Mesenchymal stem cell (in vitro differentiated cells and primary cell): ENCODE measurements around the gene CDADC1.

Experiments used
- DNase-seq: peaks from one replicate; pipeline ENCODE4 v3.0.0-alpha.2; 2013
- H2AFZ ChIP-seq: one replicate; pipeline ENCODE4 v1.6.1; 2013; ENCODE audit warnings: low read depth, mild to moderate bottlenecking, control low read depth, inconsistent platforms, low read length, moderate library complexity
- H2AK5ac ChIP-seq: 2 replicates; pipeline ENCODE4 v1.6.1; 2013; ENCODE audit warnings: low read length, moderate library complexity, mild to moderate bottlenecking, inconsistent platforms; ENCODE audit not compliant: severe bottlenecking
- H2BK120ac ChIP-seq: one replicate; pipeline ENCODE4 v1.6.1; 2013; ENCODE audit warnings: low read depth, mild to moderate bottlenecking, inconsistent platforms, low read length, moderate library complexity
- H2BK12ac ChIP-seq, 2 experiments: one replicate each; pipeline ENCODE4 v1.6.1; 2013; ENCODE audit warnings: inconsistent platforms in 2 of 2, low read length in 2 of 2, mild to moderate bottlenecking in 2 of 2, moderate library complexity in 2 of 2, control low read depth in 1 of 2
- H2BK15ac ChIP-seq: one replicate; pipeline ENCODE4 v1.6.1; 2013; ENCODE audit warnings: mild to moderate bottlenecking, low read depth, inconsistent platforms; ENCODE audit not compliant: poor library complexity, severe bottlenecking
- H2BK5ac ChIP-seq: 2 replicates; pipeline ENCODE4 v1.6.1; 2013; ENCODE audit warnings: low read depth, mild to moderate bottlenecking, low read length, control low read depth, inconsistent platforms; ENCODE audit not compliant: poor library complexity, severe bottlenecking
- H3K14ac ChIP-seq, 2 experiments: one replicate each; pipeline ENCODE4 v1.6.1; 2013; ENCODE audit warnings: inconsistent platforms in 2 of 2, low read length in 2 of 2, control low read depth in 1 of 2, mild to moderate bottlenecking in 1 of 2, moderate library complexity in 1 of 2
- H3K18ac ChIP-seq, 2 experiments: one replicate each; pipeline ENCODE4 v1.6.1; 2013; ENCODE audit warnings: inconsistent platforms in 2 of 2, low read length in 2 of 2, control low read depth in 1 of 2, low read depth in 1 of 2, mild to moderate bottlenecking in 1 of 2
- H3K23ac ChIP-seq, 2 experiments: one replicate each; pipeline ENCODE4 v1.6.1; 2013; ENCODE audit warnings: inconsistent platforms in 2 of 2, low read length in 2 of 2, mild to moderate bottlenecking in 2 of 2, moderate library complexity in 2 of 2, control low read depth in 1 of 2
- H3K27ac ChIP-seq: 2 replicates; pipeline ENCODE4 v1.5.1; 2013; ENCODE audit warnings: mild to moderate bottlenecking, moderate library complexity, low read length, control low read depth, inconsistent platforms; ENCODE audit not compliant: poor library complexity, severe bottlenecking
- H3K27me3 ChIP-seq, 2 experiments: 2 replicates each; pipeline versions ENCODE4 v1.6.1 to v1.7.0; 2013; ENCODE audit warnings: low read length in 2 of 2, mild to moderate bottlenecking in 2 of 2, moderate library complexity in 2 of 2, control low read depth in 1 of 2, inconsistent platforms in 1 of 2; ENCODE audit not compliant: control insufficient read depth in 1 of 2, insufficient read depth in 1 of 2
- H3K36me3 ChIP-seq, 2 experiments: 2 replicates each; pipeline versions ENCODE4 v1.6.1 to v1.7.0; 2013; ENCODE audit warnings: low read length in 2 of 2, control low read depth in 1 of 2, inconsistent platforms in 1 of 2, low read depth in 1 of 2, mild to moderate bottlenecking in 1 of 2; ENCODE audit not compliant: insufficient read depth in 2 of 2, control insufficient read depth in 1 of 2
- H3K4ac ChIP-seq, 2 experiments: one replicate each; pipeline ENCODE4 v1.6.1; 2013; ENCODE audit warnings: inconsistent platforms in 2 of 2, low read length in 2 of 2, mild to moderate bottlenecking in 2 of 2, moderate library complexity in 2 of 2, control low read depth in 1 of 2, low read depth in 1 of 2
- H3K4me1 ChIP-seq: 2 replicates; pipeline ENCODE4 v1.6.1; 2013; ENCODE audit warnings: low read depth, low read length, control low read depth; ENCODE audit not compliant: control insufficient read depth, insufficient read depth
- H3K4me2 ChIP-seq: 2 replicates; pipeline ENCODE4 v1.6.1; 2013; ENCODE audit warnings: low read length, mild to moderate bottlenecking, inconsistent platforms; ENCODE audit not compliant: poor library complexity, severe bottlenecking
- H3K4me3 ChIP-seq, 2 experiments: 2 replicates each; pipeline versions ENCODE4 v1.5.1 to v1.7.0; 2013; ENCODE audit warnings: low read length in 2 of 2, mild to moderate bottlenecking in 2 of 2, control low read depth in 1 of 2, low read depth in 1 of 2; ENCODE audit not compliant: insufficient read depth in 1 of 2
- H3K79me1 ChIP-seq: replicated peaks from 2 replicates; pipeline ENCODE4 v1.6.1; 2013; ENCODE audit warnings: mild to moderate bottlenecking, control low read depth, low read length, inconsistent platforms; ENCODE audit not compliant: poor library complexity, severe bottlenecking
- H3K9ac ChIP-seq: 2 replicates; pipeline ENCODE4 v1.7.0; 2013; ENCODE audit warnings: mild to moderate bottlenecking, low read length, moderate library complexity
- H3K9me3 ChIP-seq: 2 replicates; pipeline ENCODE4 v1.7.0; 2013; ENCODE audit warnings: mild to moderate bottlenecking, low read length; ENCODE audit not compliant: control insufficient read depth
- H4K8ac ChIP-seq: one replicate; pipeline ENCODE4 v1.6.1; 2013; ENCODE audit warnings: inconsistent platforms, mild to moderate bottlenecking, low read length, moderate library complexity
- H4K91ac ChIP-seq: one replicate; pipeline ENCODE4 v1.6.1; 2013; ENCODE audit warnings: mild to moderate bottlenecking, low read length, inconsistent platforms
- WGBS: methylation state at CpG from one replicate; pipeline ENCODE4 v1.1.7; 2013; ENCODE audit warnings: mixed read lengths; 5-methylcytosine and 5-hydroxymethylcytosine counted together

CDADC1 gene

DNA sequence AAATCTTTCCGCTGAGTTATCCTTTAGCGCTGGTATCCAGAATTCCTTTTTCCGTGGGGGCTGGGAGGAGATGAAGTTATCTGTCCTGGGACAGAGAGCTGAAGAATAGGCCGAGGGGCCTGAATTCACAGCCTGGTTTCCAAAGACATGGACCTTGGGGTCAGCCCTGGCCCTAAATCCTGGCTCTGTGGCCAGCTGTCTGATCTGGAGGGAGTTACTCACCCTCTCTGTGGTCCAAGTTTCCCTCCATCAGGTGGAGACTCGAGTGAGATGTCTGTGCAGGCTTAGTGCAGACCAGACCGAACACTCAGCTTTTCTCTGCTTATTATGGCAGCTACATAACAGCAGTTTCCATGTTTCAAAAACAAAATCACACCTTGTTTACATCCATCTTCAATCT is 59.6 kb downstream of the CDADC1 start:
- H3K4ac ChIP-seq, result no peak overlapping the region
- H3K9ac ChIP-seq, result peak overlapping the region; percentile 44
- DNase-seq, result no peak
- H3K9me3 ChIP-seq, result no peaks in the 10 kb centered on the region
- H3K18ac ChIP-seq, result no peak overlapping the region
- no peak overlapping the region for H3K4me2 ChIP-seq
- no peak overlapping the region for H2BK5ac ChIP-seq
- H3K14ac ChIP-seq, result no peak overlapping the region
- no peak overlapping the region for H2AK5ac ChIP-seq
- H3K23ac ChIP-seq, result no peak overlapping the region
- no peak overlapping the region for H4K8ac ChIP-seq
- H2BK12ac ChIP-seq, result no peak overlapping the region
- H3K79me1 ChIP-seq, result no peaks in the 10 kb centered on the region
- H2AFZ ChIP-seq, result no peak overlapping the region
- no peak overlapping the region for H3K27ac ChIP-seq
- WGBS, result 88% methylated on average over 6 of the region's 6 CpGs
- no peak overlapping the region for H2BK15ac ChIP-seq
- H2BK120ac ChIP-seq, result no peak overlapping the region
- peak overlapping the region in 1 of 2 experiments; percentile 34 for H3K4me3 ChIP-seq
- peaks cover 16% of the 10 kb centered on the region for H3K4me1 ChIP-seq
- H3K36me3 ChIP-seq, result peaks cover 0 to 3% of the 10 kb centered on the region in 2 experiments
- H4K91ac ChIP-seq, result no peak overlapping the region
- H3K27me3 ChIP-seq, result no peaks in the 10 kb centered on the region

DNA sequence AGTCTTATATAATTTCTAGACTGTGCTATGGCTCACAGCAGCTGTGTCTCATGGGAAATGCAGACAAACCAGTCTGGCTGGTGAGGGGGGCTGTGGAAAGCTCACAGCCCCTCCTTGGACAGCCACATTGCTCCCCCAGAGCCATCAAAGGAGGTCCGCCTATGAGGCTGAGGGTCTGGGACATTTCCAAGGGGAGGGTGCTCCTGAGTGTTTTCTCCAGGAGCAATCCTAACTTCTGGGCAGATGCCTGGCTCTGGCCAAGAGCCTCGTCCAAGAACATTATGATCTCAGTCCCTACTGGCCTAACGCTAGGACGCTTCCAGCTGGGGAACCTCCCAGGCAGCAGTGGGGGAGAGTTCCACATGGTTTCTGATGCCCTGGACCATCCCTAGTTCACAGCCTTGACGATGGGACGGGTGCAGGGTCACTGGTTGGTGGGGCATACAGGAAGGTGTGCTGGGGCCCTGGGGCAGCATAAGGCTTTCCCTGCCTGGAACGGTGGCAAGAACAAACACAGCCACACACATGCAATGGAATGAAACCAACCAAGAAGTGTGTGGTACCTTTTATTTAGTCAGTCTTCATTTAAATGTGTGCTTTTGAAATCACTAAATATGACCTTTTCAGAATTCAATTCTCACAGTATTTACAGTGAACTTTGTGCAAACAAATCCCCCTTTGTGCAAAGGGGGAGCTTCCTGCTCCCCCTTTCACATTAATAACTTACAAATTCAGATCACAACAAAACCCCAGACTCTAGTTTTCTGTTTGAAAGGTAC is 60.6 kb downstream of the CDADC1 start:
- no peaks in the 10 kb centered on the region for H3K27me3 ChIP-seq

DNA sequence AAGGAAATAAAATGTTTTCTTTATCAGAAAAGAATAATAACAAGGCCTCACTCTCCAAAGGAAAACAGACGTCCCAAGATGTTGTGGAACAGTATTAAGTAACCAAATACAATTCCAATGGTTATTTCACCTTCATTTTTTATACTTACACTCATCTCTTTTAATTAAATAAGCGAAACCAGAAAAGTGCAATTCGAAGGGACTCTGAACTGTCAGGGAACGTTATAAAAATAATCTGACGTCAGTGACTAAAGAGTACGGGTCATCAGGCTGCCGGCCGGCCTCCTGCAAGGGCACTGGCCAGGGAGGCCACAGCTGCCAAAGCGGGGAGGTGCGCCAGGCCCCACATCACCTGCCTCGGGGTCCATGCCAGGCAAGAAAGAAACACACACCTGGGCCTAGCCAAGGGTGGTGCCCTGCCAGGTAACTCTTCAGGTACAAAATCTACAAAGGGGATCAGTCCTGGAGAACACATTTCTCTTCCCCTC is 61.2 kb downstream of the CDADC1 start:
- no peak overlapping the region for H3K18ac ChIP-seq
- no peak overlapping the region for H3K14ac ChIP-seq
- H3K23ac ChIP-seq, result no peak overlapping the region
- H3K4me2 ChIP-seq, result no peak overlapping the region
- DNase-seq, result no peak
- H2BK15ac ChIP-seq, result no peak overlapping the region
- H3K4me1 ChIP-seq, result peaks cover 16% of the 10 kb centered on the region
- H4K8ac ChIP-seq, result no peak overlapping the region
- no peak overlapping the region for H2BK120ac ChIP-seq
- 92% methylated on average over 11 of the region's 11 CpGs for WGBS
- H3K9ac ChIP-seq, result peak overlapping the region; percentile 44
- no peaks in the 10 kb centered on the region for H3K79me1 ChIP-seq
- no peak overlapping the region for H4K91ac ChIP-seq
- H3K9me3 ChIP-seq, result no peaks in the 10 kb centered on the region
- H3K4me3 ChIP-seq, result peak overlapping the region in 1 of 2 experiments; percentile 34
- no peak overlapping the region for H3K27ac ChIP-seq
- H2AFZ ChIP-seq, result no peak overlapping the region
- H3K4ac ChIP-seq, result no peak overlapping the region
- peaks cover 0 to 3% of the 10 kb centered on the region in 2 experiments for H3K36me3 ChIP-seq
- H3K27me3 ChIP-seq, result no peaks in the 10 kb centered on the region
- no peak overlapping the region for H2BK12ac ChIP-seq
- H2AK5ac ChIP-seq, result no peak overlapping the region
- H2BK5ac ChIP-seq, result no peak overlapping the region

More for the DNA sequence above, 60.6 kb downstream of the CDADC1 start:
- no peak overlapping the region for H3K4me2 ChIP-seq
- no peak overlapping the region for H3K27ac ChIP-seq
- H3K4me1 ChIP-seq, result peaks cover 17% of the 10 kb centered on the region
- H3K23ac ChIP-seq, result no peak overlapping the region
- WGBS, result 81% methylated on average over 6 of the region's 7 CpGs
- no peak overlapping the region for H3K18ac ChIP-seq
- H2BK120ac ChIP-seq, result no peak overlapping the region
- no peak overlapping the region for H2AK5ac ChIP-seq
- no peak overlapping the region for H3K4ac ChIP-seq
- no peak overlapping the region for H2BK15ac ChIP-seq
- peak overlapping the region in 1 of 2 experiments; percentile 34 for H3K4me3 ChIP-seq
- no peak overlapping the region for H4K8ac ChIP-seq
- H3K9me3 ChIP-seq, result no peaks in the 10 kb centered on the region
- H3K79me1 ChIP-seq, result no peaks in the 10 kb centered on the region
- H3K14ac ChIP-seq, result no peak overlapping the region
- DNase-seq, result no peak
- H3K36me3 ChIP-seq, result peaks cover 0 to 3% of the 10 kb centered on the region in 2 experiments
- H2BK5ac ChIP-seq, result no peak overlapping the region
- no peak overlapping the region for H4K91ac ChIP-seq
- H3K9ac ChIP-seq, result peak overlapping the region; percentile 44
- no peak overlapping the region for H2BK12ac ChIP-seq
- H2AFZ ChIP-seq, result no peak overlapping the region

GRCh38 chr13:49310251-49310650 is 62.5 kb downstream of the CDADC1 start:
- no peak overlapping the region for H3K18ac ChIP-seq
- H3K27me3 ChIP-seq, result no peaks in the 10 kb centered on the region
- H3K14ac ChIP-seq, result no peak overlapping the region
- peak overlapping the region; percentile 55 for H2BK15ac ChIP-seq
- H2BK5ac ChIP-seq, result no peak overlapping the region
- peak overlapping the region; percentile 64 for H4K91ac ChIP-seq
- H3K27ac ChIP-seq, result no peak overlapping the region
- H3K36me3 ChIP-seq, result peaks cover 0 to 3% of the 10 kb centered on the region in 2 experiments
- H2AFZ ChIP-seq, result no peak overlapping the region
- H2BK12ac ChIP-seq, result peak overlapping the region in 1 of 2 experiments; percentile 43
- H3K4me1 ChIP-seq, result peaks cover 21% of the 10 kb centered on the region
- peak overlapping the region; percentile 19 for H4K8ac ChIP-seq
- H3K4ac ChIP-seq, result no peak overlapping the region
- H3K79me1 ChIP-seq, result no peaks in the 10 kb centered on the region
- no peak overlapping the region for H3K9ac ChIP-seq
- WGBS, result 97% methylated on average over 3 of the region's 3 CpGs
- H2BK120ac ChIP-seq, result no peak overlapping the region
- no peaks in the 10 kb centered on the region for H3K9me3 ChIP-seq
- no peak overlapping the region for H3K23ac ChIP-seq
- no peak overlapping the region for H3K4me2 ChIP-seq
- no peak for DNase-seq
- peak overlapping the region; percentile 3 for H2AK5ac ChIP-seq
- no peak overlapping the region for H3K4me3 ChIP-seq
